Measurements from ENCODE around the gene RASGRF2.

GRCh38 chr5:81249240-81249639, 289.1 kb downstream of the RASGRF2 start:
- no peak for TF ChIP-seq HES4 (CRISPR knock-in tag; IDR thresholded peaks at IDR 0.05; ENCODE audit: borderline replicate concordance)
- TF ChIP-seq CTCF (CRISPR knock-in tag; IDR thresholded peaks at IDR 0.05): no peak
- TF ChIP-seq ISX (CRISPR knock-in tag; conservative IDR thresholded peaks at IDR 0.05): no peak
- TF ChIP-seq RERE (CRISPR knock-in tag; IDR thresholded peaks at IDR 0.05; ENCODE audit: low read depth): no peak
- TF ChIP-seq ZNF75D (CRISPR knock-in tag; IDR thresholded peaks at IDR 0.05; ENCODE audit: borderline replicate concordance): no peak
- TF ChIP-seq CBX1 (IDR thresholded peaks at IDR 0.05; ENCODE audit: low read depth): no peak
- TF ChIP-seq ELF4 (CRISPR knock-in tag; IDR thresholded peaks at IDR 0.05; ENCODE audit: borderline replicate concordance): no peak
- no peak for TF ChIP-seq ZNF282 (IDR thresholded peaks at IDR 0.05; ENCODE audit: partially characterized antibody)
- TF ChIP-seq ZNF230 (CRISPR knock-in tag; IDR thresholded peaks at IDR 0.05): no peak
- TF ChIP-seq GABPA (IDR thresholded peaks at IDR 0.05; ENCODE audit: low read depth, low read length): no peak
- TF ChIP-seq GABPA (CRISPR knock-in tag; IDR thresholded peaks at IDR 0.05; ENCODE audit: low read depth): no peak
- TF ChIP-seq TFE3 (CRISPR knock-in tag; IDR thresholded peaks at IDR 0.05): no peak

Data from HepG2 (cell line).